HEK293 (cell line): ENCODE measurements around the gene TANGO6.
A peak's percentile ranks its signal among the peaks of the same experiment; 100 is the strongest.

Source experiments
- CTCF ChIA-PET: fragments of 350-600 bp; formaldehyde crosslinking; extraction: SDS; loops from one replicate; lab custom pipeline; 2021; ENCODE audit warnings: antibody characterized with exemption; lab: Yijun Ruan, JAX
- POLR2A ChIA-PET: fragments of 300-600 bp; formaldehyde crosslinking; extraction: SDS; loops from one replicate; lab custom pipeline; 2020; ENCODE audit warnings: antibody characterized with exemption, inconsistent platforms; lab: Yijun Ruan, JAX
- H3K27ac ChIP-seq: fragments of 200-500 bp; sonication (Bioruptor generic); 2 replicates; pipeline ENCODE4 v1.5.1; 2014; ENCODE audit warnings: low read depth, low read length, control low read depth, inconsistent platforms; ENCODE audit errors: extremely low read depth
- H3K36me3 ChIP-seq, 2 experiments: fragments of 200-500 bp in 1 of 2; sonication (Bioruptor generic) in 1 of 2; 1 replicate in 1 of 2; 2 replicates in 1 of 2; pipeline ENCODE4 v1.5.1; 2014 to 2017; ENCODE audit warnings: inconsistent platforms in 2 of 2, low read length in 2 of 2; ENCODE audit not compliant: control insufficient read depth in 2 of 2, insufficient read depth in 1 of 2
- H3K4me1 ChIP-seq: fragments of 200-500 bp; sonication (Bioruptor generic); 2 replicates; pipeline ENCODE4 v1.5.1; 2014; ENCODE audit warnings: mild to moderate bottlenecking, low read length, inconsistent platforms; ENCODE audit not compliant: control insufficient read depth, insufficient read depth
- H3K4me3 ChIP-seq: 2 replicates; pipeline ENCODE4 v1.5.1; 2011; ENCODE audit warnings: low read depth, mild to moderate bottlenecking, control low read depth, low read length, moderate library complexity
- H3K9me3 ChIP-seq: fragments of 200-500 bp; sonication (Bioruptor generic); 2 replicates; pipeline ENCODE4 v1.5.1; 2014; ENCODE audit warnings: low read depth, low read length, inconsistent platforms; ENCODE audit not compliant: control insufficient read depth, insufficient read depth
- KLF9 ChIP-seq: fragments of 450-650 bp; formaldehyde crosslinking; IDR thresholded peaks from 2 replicates; pipeline ENCODE4 v1.5.1; 2016; ENCODE audit warnings: missing biosample characterization, missing genetic modification characterization, low read depth
- PRDM1 ChIP-seq: fragments of 450-650 bp; formaldehyde crosslinking; IDR thresholded peaks from 2 replicates; pipeline ENCODE4; 2016; ENCODE audit warnings: missing biosample characterization, missing genetic modification characterization
- WT1 ChIP-seq: fragments of 450-650 bp; formaldehyde crosslinking; IDR thresholded peaks from 2 replicates; pipeline ENCODE4 v1.5.1; 2016; ENCODE audit warnings: missing biosample characterization, missing genetic modification characterization
- ZNF324 ChIP-seq: fragments of 450-650 bp; formaldehyde crosslinking; IDR thresholded peaks from 2 replicates; pipeline ENCODE4 v1.5.1; 2016; ENCODE audit warnings: missing biosample characterization, missing genetic modification characterization
- ZNF423 ChIP-seq: fragments of 450-650 bp; formaldehyde crosslinking; IDR thresholded peaks from 2 replicates; pipeline ENCODE4 v1.5.1; 2016; ENCODE audit warnings: missing biosample characterization, missing genetic modification characterization
- ZNF623 ChIP-seq: fragments of 450-650 bp; formaldehyde crosslinking; IDR thresholded peaks from 2 replicates; pipeline ENCODE4 v1.5.1; 2016; ENCODE audit warnings: missing biosample characterization, missing genetic modification characterization
- ZNF677 ChIP-seq: fragments of 450-650 bp; IDR thresholded peaks from 2 replicates; pipeline ENCODE4 v1.5.0; 2018; ENCODE audit warnings: missing biosample characterization, mild to moderate bottlenecking, missing genetic modification characterization, moderate library complexity
- ZNF768 ChIP-seq: fragments of 450-650 bp; formaldehyde crosslinking; IDR thresholded peaks from 2 replicates; pipeline ENCODE4 v1.5.1; 2018; ENCODE audit warnings: missing biosample characterization, mild to moderate bottlenecking, missing genetic modification characterization
- ZXDB ChIP-seq: fragments of 450-650 bp; formaldehyde crosslinking; IDR thresholded peaks from 2 replicates; pipeline ENCODE4 v1.5.1; 2016; ENCODE audit warnings: missing biosample characterization, missing genetic modification characterization
- TF ChIP-seq, protein P1 (sequence below): fragments of 450-650 bp; formaldehyde crosslinking; IDR thresholded peaks from 2 replicates; pipeline ENCODE4 v1.5.0; 2017; ENCODE audit warnings: missing biosample characterization, missing genetic modification characterization, borderline replicate concordance
- TF ChIP-seq, protein P2 (sequence below): fragments of 450-650 bp; formaldehyde crosslinking; IDR thresholded peaks from 2 replicates; pipeline ENCODE4 v1.5.1; 2016; ENCODE audit warnings: missing biosample characterization, missing genetic modification characterization
- TF ChIP-seq, protein P3 (sequence below): fragments of 450-650 bp; formaldehyde crosslinking; IDR thresholded peaks from 2 replicates; pipeline ENCODE4 v1.5.1; 2016; ENCODE audit warnings: missing biosample characterization, missing genetic modification characterization
- TF ChIP-seq, protein P4 (sequence below): fragments of 450-650 bp; formaldehyde crosslinking; IDR thresholded peaks from 2 replicates; pipeline ENCODE4 v1.5.1; 2016; ENCODE audit warnings: missing biosample characterization, missing genetic modification characterization
- TF ChIP-seq, protein P5 (sequence below): fragments of 450-650 bp; formaldehyde crosslinking; IDR thresholded peaks from 2 replicates; pipeline ENCODE4 v1.5.1; 2017; ENCODE audit warnings: missing biosample characterization, missing genetic modification characterization
- TF ChIP-seq, protein P6 (sequence below): fragments of 450-650 bp; formaldehyde crosslinking; IDR thresholded peaks from 2 replicates; pipeline ENCODE4 v1.5.1; 2017; ENCODE audit warnings: missing biosample characterization, missing genetic modification characterization

TANGO6 gene

DNA sequence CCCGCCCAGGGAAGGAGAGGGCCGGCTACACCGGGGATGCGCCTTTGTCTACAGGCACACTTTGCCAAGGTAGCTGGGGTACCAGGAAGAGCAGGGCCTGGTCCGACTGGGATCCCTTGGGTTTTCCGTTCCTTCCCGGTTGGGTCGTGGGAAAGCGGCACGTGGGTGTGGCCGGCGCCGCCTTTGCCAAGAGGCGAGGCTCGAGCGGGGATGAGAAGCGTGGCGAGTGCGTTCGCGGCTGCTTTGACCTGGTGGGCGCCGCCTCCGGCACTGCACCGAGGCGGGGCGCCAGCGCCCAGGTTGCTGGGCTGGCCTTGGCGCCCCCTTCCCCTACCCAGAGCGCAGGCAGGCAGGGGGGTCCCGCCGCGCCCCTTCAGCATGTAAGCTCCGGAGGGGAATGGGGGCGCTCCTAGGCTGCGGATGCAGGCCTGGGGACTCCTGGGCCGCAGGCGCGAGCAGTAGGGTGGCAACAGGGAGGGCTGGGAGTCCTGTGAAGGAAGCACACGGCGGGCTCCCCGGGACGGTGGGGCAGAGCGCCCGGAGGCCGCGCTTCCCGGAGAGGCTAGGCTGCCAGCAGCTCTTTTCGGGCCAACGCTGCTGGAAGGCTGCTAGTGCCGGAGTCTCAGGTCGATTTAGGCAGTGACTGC, 264.1 kb downstream of the TANGO6 start:
- POLR2A ChIA-PET: interaction anchor here (1.3 kb wide), 1 partner anchor 25 kb away, joined by 3 read pairs; no protein-coding TSS in a partner anchor
- H3K9me3 ChIP-seq: no peaks in the 10 kb centered on the region
- H3K27ac ChIP-seq: no peak overlapping the region

DNA sequence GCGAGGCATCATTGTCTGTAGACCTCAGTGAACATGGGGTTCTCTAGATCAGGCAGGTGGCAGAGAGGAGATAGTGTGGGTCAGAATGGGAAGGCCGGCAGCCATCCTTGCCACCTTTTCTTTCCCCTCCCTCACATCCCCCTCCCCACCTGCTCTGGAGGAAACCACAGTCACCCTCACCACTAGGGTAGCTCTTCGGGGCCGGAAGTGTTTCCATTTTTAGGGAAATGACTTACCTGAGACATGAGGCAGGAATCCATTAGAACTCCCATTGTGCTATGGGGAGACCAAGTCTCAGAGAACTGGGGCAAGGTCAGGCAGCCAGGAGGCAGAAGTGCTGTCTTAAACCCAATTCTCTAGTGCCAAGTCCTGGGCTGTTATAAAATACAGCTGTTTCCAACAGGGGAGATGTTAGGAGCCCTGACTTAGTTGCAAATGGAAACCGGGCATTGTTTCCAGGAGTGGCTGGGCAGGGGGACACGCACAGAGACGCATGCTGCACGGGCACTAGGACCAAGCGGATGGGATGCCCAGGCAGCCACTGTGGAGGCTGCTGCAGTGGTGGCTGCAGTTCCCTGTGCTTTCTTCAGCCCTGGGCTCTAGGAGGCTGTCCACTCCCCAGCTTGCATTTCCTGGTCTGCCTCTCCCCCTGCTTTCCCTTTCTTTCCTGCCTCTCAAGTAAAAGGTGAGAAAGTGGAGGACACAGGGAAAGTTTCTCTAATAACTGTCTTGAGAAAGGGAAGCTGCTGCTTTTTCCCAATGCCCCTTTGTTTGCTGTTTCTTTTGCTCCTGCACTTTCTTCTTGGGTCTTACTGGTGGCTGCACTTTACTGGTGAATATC, 265.0 kb downstream of the TANGO6 start:
- ChIA-PET POLR2A (interaction anchor here (1.3 kb wide), 1 partner anchor 25 kb away, joined by 3 read pairs; no protein-coding TSS in a partner anchor), CTCF (interaction anchor here (0.6 to 1.9 kb wide), 4 partner anchors 15 to 262 kb away, joined by 3 to 19 read pairs (median 4); no protein-coding TSS in a partner anchor)
- Histone ChIP-seq H3K9me3 (no peaks in the 10 kb centered on the region), H3K27ac (no peak overlapping the region), H3K36me3 (peaks cover 0 to 17% of the 10 kb centered on the region in 2 experiments; a peak in 1 of 3 replicates), H3K4me1 (no peaks in the 10 kb centered on the region; the same call in 1 of the 2 replicates), H3K4me3 (no peak overlapping the region)
- TF ChIP-seq ZNF324 (tag by site-specific recombination) (no peak), ZNF768 (tag by site-specific recombination) (0 out of 2 replicates have a peak, but pooled peaks have one; percentile 42), WT1 (tag by site-specific recombination) (no peak), PRDM1 (tag by site-specific recombination) (peak; percentile 99), ZXDB (no peak), ZNF423 (tag by site-specific recombination) (no peak)
- TF ChIP-seq, protein P1, sequence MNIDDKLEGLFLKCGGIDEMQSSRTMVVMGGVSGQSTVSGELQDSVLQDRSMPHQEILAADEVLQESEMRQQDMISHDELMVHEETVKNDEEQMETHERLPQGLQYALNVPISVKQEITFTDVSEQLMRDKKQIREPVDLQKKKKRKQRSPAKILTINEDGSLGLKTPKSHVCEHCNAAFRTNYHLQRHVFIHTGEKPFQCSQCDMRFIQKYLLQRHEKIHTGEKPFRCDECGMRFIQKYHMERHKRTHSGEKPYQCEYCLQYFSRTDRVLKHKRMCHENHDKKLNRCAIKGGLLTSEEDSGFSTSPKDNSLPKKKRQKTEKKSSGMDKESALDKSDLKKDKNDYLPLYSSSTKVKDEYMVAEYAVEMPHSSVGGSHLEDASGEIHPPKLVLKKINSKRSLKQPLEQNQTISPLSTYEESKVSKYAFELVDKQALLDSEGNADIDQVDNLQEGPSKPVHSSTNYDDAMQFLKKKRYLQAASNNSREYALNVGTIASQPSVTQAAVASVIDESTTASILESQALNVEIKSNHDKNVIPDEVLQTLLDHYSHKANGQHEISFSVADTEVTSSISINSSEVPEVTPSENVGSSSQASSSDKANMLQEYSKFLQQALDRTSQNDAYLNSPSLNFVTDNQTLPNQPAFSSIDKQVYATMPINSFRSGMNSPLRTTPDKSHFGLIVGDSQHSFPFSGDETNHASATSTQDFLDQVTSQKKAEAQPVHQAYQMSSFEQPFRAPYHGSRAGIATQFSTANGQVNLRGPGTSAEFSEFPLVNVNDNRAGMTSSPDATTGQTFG: no peak
- TF ChIP-seq, protein P2, sequence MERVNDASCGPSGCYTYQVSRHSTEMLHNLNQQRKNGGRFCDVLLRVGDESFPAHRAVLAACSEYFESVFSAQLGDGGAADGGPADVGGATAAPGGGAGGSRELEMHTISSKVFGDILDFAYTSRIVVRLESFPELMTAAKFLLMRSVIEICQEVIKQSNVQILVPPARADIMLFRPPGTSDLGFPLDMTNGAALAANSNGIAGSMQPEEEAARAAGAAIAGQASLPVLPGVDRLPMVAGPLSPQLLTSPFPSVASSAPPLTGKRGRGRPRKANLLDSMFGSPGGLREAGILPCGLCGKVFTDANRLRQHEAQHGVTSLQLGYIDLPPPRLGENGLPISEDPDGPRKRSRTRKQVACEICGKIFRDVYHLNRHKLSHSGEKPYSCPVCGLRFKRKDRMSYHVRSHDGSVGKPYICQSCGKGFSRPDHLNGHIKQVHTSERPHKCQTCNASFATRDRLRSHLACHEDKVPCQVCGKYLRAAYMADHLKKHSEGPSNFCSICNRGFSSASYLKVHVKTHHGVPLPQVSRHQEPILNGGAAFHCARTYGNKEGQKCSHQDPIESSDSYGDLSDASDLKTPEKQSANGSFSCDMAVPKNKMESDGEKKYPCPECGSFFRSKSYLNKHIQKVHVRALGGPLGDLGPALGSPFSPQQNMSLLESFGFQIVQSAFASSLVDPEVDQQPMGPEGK: no peak
- TF ChIP-seq, protein P3, sequence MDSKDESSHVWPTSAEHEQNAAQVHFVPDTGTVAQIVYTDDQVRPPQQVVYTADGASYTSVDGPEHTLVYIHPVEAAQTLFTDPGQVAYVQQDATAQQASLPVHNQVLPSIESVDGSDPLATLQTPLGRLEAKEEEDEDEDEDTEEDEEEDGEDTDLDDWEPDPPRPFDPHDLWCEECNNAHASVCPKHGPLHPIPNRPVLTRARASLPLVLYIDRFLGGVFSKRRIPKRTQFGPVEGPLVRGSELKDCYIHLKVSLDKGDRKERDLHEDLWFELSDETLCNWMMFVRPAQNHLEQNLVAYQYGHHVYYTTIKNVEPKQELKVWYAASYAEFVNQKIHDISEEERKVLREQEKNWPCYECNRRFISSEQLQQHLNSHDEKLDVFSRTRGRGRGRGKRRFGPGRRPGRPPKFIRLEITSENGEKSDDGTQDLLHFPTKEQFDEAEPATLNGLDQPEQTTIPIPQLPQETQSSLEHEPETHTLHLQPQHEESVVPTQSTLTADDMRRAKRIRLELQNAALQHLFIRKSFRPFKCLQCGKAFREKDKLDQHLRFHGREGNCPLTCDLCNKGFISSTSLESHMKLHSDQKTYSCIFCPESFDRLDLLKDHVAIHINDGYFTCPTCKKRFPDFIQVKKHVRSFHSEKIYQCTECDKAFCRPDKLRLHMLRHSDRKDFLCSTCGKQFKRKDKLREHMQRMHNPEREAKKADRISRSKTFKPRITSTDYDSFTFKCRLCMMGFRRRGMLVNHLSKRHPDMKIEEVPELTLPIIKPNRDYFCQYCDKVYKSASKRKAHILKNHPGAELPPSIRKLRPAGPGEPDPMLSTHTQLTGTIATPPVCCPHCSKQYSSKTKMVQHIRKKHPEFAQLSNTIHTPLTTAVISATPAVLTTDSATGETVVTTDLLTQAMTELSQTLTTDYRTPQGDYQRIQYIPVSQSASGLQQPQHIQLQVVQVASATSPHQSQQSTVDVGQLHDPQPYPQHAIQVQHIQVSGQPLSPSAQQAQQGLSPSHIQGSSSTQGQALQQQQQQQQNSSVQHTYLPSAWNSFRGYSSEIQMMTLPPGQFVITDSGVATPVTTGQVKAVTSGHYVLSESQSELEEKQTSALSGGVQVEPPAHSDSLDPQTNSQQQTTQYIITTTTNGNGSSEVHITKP: 0 out of 2 replicates have a peak, but pooled peaks have one; percentile 21

More for the DNA sequence above, 264.1 kb downstream of the TANGO6 start:
- H3K4me3 ChIP-seq: no peak overlapping the region
- CTCF ChIA-PET: interaction anchor here (0.6 to 1.9 kb wide), 3 partner anchors 16 to 378 kb away, joined by 3 to 19 read pairs (median 5); no protein-coding TSS in a partner anchor
- TF ChIP-seq, protein P4, sequence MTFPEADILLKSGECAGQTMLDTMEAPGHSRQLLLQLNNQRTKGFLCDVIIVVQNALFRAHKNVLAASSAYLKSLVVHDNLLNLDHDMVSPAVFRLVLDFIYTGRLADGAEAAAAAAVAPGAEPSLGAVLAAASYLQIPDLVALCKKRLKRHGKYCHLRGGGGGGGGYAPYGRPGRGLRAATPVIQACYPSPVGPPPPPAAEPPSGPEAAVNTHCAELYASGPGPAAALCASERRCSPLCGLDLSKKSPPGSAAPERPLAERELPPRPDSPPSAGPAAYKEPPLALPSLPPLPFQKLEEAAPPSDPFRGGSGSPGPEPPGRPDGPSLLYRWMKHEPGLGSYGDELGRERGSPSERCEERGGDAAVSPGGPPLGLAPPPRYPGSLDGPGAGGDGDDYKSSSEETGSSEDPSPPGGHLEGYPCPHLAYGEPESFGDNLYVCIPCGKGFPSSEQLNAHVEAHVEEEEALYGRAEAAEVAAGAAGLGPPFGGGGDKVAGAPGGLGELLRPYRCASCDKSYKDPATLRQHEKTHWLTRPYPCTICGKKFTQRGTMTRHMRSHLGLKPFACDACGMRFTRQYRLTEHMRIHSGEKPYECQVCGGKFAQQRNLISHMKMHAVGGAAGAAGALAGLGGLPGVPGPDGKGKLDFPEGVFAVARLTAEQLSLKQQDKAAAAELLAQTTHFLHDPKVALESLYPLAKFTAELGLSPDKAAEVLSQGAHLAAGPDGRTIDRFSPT (tag by site-specific recombination): no peak
- TF ChIP-seq ZNF677 (tag by site-specific recombination) (no peak), KLF9 (tag by site-specific recombination) (0 out of 2 replicates have a peak, but pooled peaks have one; percentile 8), ZNF623 (no peak)
- TF ChIP-seq, protein P5, sequence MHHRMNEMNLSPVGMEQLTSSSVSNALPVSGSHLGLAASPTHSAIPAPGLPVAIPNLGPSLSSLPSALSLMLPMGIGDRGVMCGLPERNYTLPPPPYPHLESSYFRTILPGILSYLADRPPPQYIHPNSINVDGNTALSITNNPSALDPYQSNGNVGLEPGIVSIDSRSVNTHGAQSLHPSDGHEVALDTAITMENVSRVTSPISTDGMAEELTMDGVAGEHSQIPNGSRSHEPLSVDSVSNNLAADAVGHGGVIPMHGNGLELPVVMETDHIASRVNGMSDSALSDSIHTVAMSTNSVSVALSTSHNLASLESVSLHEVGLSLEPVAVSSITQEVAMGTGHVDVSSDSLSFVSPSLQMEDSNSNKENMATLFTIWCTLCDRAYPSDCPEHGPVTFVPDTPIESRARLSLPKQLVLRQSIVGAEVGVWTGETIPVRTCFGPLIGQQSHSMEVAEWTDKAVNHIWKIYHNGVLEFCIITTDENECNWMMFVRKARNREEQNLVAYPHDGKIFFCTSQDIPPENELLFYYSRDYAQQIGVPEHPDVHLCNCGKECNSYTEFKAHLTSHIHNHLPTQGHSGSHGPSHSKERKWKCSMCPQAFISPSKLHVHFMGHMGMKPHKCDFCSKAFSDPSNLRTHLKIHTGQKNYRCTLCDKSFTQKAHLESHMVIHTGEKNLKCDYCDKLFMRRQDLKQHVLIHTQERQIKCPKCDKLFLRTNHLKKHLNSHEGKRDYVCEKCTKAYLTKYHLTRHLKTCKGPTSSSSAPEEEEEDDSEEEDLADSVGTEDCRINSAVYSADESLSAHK: no peak
- TF ChIP-seq, protein P6, sequence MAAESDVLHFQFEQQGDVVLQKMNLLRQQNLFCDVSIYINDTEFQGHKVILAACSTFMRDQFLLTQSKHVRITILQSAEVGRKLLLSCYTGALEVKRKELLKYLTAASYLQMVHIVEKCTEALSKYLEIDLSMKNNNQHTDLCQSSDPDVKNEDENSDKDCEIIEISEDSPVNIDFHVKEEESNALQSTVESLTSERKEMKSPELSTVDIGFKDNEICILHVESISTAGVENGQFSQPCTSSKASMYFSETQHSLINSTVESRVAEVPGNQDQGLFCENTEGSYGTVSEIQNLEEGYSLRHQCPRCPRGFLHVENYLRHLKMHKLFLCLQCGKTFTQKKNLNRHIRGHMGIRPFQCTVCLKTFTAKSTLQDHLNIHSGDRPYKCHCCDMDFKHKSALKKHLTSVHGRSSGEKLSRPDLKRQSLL (tag by site-specific recombination): no peak
- no peaks in the 10 kb centered on the region; the same call in 1 of the 2 replicates for H3K4me1 ChIP-seq
- H3K36me3 ChIP-seq: peaks cover 0 to 16% of the 10 kb centered on the region in 2 experiments; a peak in 1 of 3 replicates
